GM18498 (cell line): ENCODE data around the gene GCK.

Experiments
- ATAC-seq: cut with Tn5 transposase; IDR thresholded peaks from one replicate; pipeline ENCODE4 v1.9.1; 2021; ENCODE audit warnings: mild to moderate bottlenecking, moderate library complexity; ENCODE audit not compliant: unreplicated experiment

GCK gene

GRCh38 chr7:44108768-44109750, 80.2 kb downstream of the GCK start:
- no peak for ATAC-seq

- no peak for ATAC-seq
Observed at GRCh38 chr7:44107961-44108767, 81.1 kb downstream of the GCK start.

DNA sequence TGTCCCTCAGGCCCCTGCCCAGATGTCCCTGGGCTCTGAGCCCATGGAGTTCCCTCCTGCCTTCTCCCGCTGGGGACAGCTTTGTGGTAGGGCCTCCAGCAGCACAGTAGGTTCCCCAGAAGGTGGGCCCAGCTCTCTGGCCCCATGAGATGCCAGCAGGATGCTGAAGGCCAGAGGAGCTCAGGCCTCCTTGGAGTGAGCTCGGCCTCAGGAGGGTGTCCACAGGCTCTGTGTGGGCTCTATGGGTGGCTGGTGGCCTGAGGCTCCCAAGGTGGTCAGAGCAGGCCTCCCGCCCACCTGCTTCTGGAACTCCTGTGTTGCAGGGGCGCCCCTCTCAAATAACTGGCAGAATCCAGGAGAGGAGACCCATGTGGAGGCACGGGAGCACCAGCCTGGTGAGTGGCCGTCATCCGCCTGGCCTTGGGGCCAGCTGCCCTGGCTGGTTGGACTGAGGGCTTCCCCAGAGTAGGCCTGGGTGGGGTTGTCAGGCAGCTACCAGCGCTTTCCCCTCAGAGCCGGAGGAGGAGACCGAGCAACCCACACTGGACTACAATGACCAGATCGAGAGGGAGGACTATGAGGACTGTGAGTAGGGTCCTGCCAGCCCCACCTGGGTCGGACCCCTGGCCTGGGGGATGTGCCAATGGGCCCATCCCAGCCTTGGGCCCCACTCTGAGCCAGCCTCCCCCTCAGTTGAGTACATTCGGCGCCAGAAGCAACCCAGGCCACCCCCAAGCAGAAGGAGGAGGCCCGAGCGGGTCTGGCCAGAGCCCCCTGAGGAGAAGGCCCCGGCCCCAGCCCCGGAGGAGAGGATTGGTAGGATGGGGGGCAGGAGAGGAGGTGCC, 81.9 kb downstream of the GCK start:
- ATAC-seq = no peak

DNA sequence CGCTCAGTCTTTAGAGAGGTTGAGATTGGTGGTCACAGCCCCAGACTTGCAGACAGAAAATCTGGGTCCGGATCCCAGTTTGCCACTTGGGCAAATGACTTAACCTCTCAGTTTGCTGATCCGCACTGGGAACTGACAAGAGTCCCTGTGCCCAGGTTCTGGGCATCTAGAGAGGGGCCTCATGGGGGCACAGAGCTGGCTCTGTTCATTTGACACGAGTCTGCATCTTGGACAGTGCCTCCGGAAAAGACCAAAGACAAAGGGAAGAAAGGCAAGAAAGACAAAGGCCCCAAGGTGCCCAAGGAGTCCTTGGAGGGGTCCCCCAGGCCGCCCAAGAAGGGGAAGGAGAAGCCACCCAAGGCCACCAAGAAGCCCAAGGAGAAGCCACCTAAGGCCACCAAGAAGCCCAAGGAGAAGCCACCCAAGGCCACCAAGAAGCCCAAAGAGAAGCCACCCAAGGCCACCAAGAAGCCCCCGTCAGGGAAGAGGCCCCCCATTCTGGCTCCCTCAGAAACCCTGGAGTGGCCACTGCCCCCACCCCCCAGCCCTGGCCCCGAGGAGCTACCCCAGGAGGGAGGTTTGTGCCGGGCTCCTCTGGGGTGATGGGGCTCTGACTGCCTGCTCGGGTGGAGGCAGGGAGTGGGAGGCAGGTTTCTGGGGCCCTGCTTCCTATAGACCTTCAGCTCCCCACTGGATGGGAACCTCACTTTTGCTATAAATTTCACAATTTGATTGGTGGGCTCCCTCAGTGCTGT, 82.8 kb downstream of the GCK start:
- ATAC-seq = no peak

GRCh38 chr7:44105832-44106231, 83.4 kb downstream of the GCK start:
- no peak for ATAC-seq

DNA sequence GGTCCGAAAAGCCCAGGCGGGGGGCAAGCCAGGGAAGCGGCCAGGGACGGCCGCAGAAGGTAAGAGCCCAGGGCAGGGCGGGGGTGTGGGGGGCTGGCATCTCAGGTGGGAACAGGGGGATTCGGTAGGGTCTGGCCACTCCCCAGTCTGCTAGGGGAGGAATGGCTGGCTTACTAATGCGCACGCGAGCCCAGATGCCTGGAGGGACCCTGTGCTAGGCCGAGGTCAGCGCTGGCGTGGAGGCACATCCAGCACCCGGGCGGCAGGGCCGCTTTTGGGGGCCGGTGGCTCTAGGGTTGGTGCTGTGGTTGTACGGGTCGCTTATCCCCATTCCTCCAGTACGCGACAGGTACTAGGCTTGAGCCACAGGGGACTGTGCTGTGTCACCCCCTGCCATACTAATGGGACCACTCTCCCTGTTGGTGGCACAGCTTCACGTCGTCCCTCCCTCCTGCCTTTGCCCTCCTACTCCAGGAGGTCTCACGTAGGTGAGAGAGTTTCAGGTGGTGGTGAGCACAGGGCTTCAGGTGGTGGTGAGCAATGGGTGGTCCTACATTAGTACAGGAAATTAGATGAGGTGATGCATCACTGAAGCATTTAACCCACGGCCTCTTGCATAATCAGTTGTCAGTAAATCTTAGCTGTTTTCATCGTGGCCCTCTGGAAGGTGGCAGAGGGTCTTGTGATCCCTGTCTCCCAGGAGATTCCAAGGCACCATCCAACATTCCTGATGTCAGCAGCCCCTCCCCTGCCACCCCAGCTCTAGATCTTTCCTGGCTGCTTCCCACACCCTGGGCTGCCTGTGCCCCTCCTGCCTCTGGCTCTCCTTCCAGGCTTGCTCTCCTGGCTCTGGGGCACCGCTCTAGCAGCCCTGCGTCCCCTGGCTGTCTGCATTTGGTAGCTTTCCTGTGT, 84.1 kb downstream of the GCK start:
- ATAC-seq = no peak

DNA sequence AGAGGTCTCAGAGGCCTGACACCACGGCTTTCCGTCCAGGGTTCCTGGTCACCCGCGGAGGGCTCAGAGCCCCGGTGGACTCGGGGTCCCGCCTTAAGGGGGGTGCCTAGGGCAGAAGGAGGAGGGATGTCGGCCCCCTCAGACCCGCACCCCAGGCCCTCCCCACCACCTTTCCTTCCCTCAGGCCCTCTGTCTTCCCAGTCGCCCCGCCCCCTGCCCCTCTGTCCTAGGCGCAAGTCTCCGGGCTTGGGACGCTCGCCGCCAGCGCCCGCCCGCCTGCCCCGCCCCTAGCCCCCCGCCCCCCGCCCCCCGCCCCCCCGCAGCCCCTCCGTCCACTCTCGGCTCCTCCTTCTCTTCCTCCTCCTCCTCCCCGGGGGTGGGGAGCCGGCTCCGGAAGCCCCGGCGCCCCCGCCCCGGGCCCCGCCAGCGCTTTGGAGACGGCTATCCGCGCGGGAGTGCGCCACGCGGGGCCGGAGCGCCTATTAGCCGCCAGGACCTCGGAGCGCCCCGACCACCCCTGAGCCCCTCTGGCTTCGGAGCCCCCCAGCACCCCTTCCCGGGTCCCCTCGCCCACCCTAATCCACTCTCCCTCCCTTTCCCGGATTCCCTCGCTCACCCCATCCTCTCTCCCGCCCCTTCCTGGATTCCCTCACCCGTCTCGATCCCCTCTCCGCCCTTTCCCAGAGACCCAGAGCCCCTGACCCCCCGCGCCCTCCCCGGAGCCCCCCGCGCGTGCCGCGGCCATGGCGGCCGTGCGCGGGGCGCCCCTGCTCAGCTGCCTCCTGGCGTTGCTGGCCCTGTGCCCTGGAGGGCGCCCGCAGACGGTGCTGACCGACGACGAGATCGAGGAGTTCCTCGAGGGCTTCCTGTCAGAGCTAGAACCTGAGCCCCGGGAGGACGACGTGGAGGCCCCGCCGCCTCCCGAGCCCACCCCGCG, 85.0 kb downstream of the GCK start, which contains the start of gene AEBP1:
Gene AEBP1 (plus strand): TSS at position 423 of the 937 bp plus-strand sequence. CDS start 321 bp downstream, at position 744.
- ATAC-seq = no peak

DNA sequence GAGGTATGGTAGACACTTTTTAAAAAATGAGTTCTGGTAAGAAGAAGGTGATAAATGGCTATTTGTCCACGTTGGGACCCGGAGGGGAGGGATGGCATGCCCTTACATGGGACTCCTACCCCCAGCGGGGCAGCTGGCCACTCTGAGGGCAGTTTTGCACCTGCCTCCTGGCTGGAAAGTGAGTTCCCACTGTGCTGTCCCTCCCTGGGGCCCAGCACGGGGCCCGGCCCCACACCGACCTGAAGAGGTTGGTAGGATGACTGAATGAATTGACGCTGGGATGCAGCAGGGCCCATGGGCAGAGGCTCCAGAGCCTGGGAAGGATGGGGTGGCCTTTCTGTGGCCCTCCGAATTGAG, 85.7 kb downstream of the GCK start:
- no peak for ATAC-seq

- ATAC-seq = no peak
Observed at GRCh38 chr7:44102846-44103565, 86.2 kb downstream of the GCK start.

- ATAC-seq = no peak
Observed at GRCh38 chr7:44101966-44102845, 87.0 kb downstream of the GCK start.

DNA sequence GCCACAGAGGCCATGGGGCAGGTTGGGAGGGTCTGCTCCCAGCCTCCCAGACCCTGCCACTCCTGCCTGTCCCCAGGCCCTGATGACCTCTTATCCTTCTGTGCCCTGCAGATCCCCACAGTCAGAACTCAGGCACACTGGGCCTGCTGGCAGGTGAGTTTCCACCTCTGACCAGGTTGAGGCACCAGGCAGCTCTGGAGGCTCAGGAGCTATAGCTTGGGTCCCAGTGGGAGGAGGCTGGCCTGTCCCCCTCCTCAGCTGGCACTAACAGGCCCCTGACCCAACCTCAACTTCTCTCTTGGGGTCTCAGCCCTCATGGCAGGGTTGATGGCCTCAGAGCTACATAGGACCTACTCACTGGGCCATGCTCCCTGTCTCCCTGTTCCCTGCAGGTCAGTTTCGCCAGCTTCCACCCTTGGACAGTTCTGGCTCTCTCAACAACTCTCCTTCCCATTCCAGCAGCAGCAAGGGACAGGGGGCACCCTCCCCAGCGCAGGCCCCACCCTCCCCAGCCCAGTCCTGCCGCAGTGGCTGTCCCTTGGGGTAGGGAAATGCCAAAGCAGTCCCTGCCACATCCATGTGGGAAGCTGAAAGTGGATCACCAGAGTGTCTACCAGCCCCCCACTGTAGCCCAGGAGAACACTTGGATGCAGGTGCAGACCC, 87.8 kb downstream of the GCK start:
- no peak for ATAC-seq

- no peak for ATAC-seq
Observed at GRCh38 chr7:44100458-44101302, 88.6 kb downstream of the GCK start.

DNA sequence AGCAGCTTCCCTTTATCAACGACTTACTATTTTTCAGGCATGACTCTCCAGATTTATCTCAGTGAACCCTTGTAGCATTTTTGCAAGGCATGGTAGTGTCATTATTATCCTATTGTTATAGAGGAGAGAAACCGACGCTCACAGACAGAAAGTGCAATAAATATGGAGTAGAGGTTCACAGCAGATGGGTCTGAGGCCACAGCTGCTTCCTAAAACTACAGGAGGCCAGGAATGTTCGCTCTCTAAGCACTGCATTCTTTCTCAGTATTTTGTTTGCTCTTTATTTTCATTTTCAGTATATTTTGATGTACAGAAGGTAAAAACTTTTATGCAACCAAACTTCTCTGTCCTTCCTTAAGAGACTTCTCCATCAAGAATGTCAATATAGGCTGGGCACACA, 89.6 kb downstream of the GCK start:
- no peak for ATAC-seq

DNA sequence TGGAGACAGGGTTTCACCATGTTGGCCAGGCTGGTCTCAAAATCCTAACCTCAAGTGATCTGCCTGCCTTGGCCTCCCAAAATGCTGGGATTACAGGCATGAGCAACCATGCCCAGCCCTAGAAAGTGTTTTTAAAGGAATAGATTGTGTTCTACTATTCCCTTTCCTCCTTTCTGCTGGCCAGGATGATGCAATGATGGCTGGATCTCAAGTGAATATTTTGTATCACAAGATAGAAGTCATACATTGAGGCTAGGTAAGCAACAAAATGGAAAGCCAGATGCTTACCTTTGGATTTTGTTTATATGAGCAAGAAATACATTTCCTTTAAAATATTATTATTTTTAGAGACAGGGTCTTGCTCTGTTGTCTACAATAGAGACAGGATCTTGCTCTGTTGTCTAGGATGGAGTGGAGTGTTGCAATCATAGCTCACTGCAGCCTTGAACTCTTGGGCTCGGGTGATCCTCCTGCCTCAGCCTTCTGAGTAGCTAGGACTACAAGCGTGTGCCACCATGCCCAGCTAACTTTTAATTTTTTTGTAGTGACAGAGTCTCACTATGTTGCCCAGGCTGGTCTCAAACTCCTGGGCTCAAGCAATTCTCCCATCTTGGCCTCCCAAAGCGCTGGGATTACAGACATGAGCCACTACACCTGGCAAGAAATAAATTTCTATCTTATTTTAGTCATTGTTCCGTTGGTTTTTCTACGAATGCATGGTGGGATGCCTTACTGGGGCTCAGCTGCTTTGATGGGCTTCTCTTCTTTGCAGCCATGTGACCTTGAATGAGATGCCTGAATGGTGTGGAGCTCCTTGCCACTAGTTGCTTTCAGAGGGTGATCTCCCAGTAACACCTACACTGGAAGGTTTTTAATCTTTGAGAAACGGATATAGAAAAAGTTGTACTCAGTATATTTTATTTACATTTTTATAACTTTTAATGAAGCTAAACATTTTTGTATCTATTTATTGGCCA, 90.9 kb downstream of the GCK start:
- ATAC-seq = no peak
